Activated T-cell treated with anti-CD3 and anti-CD28 coated beads for 4 hours (primary cell): ENCODE measurements around the gene OR52I1.

ENCODE experiments used
- DNase-seq: peaks from one replicate; pipeline ENCODE4 v3.0.0-alpha.2; 2020

Gene OR52I1

DNA sequence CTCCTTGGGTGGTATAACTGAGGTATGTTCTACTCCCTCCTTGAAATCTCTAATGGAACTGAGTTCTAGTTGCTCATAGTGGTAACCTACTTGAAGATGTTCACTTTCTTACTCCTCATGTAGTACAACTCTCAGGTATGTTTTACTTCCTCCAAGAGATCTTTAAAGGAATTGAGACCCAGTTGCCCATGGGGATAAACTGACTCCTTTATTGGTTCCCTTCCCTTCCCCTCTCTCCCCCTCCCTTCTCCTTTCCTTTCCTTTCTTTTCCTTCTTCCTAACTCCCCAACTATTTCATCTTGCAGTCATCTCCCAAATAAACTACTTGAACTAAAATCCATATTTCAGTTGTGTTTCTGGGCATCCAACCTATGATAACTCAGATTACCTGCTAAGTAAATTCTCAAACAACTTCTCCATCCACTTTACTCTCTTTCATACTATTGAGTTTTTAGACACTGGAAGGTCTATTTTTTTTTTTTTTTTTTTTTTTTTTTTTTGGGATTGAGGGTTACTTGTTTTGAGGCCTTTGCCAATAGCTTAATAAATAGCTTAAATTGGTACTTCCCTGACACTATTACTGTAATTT lies 22.1 kb downstream of the OR52I1 start:
- no peak for DNase-seq

DNA sequence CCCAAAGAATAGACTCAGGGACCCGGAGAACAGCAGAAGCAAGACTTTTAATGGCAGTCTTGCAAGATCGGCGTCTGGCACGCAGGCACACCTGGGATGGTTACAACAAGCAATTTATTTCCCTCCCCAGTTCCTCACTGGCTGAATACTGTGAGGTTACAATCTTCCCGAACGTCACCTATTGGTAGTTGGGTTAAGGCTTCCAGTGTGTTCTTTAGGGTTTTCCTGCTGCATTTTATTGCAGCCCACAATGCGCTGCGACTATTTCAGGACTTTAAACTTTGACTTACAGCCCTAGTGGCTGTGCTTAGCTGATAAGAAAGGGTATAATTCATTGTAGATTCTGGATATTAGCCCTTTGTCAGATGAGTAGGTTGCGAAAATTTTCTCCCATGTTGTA lies 25.7 kb downstream of the OR52I1 start:
- DNase-seq: no peak

DNA sequence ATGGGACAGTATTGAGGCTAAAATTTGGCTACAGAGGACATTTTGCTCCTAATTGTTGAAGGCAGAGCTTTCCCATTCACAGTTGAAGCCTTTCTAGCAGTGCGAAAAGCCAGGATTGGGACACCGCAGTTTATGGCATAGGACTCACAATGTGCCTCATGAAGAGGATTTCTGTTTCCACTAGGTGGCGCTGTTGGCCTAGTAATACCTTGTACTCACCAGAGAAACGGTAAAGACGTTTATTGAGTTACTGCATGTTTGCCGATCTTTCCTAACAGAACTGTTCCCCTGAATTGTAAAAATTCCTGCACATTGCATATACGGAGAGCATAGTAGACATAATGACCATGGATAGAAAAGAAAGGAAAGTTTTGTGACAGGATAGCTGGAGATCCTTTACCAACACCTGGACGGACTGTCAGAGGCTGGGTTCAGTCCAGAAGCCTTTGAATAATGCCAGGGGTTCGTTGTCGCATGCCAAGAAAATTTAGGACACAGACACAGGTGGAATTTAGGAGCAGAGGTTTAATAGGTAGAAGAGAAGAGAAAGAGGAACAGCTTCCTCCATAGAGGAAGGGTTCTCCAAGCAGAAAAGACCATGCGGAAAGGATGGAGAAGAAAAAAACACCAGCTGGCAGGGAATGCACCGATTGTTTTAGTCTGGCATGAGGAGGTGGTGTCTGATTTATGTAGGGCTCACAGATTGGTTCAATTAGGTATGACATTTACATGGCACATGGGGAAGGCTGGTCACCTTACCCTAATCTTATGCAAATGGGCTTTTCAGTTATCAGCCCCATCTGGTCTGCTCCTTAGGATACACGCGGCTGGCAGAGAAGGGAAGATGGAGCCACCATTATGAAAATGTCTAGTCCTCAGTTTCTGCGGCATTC lies 32.6 kb downstream of the OR52I1 start:
- DNase-seq: no peak

DNA sequence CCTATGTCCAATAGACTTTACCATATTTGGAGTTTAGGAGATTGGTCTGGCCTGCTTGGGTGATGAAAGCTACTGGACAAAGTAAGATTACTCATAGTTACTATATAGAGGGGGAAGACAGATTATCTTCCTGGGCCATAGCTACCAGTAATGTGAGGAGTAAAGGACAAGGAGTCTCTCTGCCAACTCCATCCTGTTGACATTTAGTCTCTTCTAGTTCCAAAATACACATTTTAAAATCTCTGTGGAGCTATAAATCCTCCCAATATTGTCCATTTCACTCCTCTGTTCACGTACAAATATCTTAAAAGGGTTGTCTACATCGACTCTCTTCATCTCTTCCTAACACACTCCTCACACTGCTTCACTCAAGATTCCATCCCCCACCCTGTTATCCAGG lies 42.3 kb downstream of the OR52I1 start:
- DNase-seq: no peak

DNA sequence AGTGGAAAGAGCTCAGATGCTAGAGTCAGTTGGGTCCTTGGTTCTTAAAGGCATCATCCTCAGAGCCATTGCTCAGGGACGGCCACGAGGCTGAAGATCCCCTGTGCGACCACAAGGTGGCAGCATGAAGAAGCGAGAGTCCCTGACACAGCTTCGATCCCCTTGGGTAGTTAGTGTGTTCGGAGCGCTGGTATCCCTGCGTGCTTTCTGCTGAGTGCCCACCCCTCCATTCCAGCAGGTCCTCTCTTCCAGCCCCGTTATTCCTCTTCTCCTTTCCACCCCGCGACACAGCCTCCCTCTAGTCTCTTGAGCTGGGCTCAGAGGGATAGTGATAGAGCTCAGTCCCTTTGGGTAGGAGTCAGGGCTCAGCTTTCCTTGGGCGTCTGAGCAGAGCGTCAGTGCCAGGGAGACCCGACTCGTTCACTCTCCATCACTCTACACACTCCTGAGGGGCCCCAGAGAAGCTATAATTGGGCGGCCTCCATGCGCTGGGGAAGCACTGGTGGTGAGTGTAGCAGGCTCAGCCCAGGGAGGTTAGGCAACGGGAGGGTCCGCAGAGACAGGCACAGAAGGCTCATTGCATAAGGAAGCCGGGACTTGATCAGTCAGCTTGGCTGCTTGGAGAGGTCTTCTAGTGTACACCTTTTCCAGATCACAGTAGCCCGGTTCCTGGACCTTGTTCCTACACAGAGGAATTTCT lies 43.3 kb downstream of the OR52I1 start, which contains the start of gene OR51D1:
Gene OR51D1 (plus strand): TSS at position 516 of the 700 bp plus-strand sequence. CDS start 2,314 bp downstream, outside the sequence.
- DNase-seq: peak; percentile 58

DNA sequence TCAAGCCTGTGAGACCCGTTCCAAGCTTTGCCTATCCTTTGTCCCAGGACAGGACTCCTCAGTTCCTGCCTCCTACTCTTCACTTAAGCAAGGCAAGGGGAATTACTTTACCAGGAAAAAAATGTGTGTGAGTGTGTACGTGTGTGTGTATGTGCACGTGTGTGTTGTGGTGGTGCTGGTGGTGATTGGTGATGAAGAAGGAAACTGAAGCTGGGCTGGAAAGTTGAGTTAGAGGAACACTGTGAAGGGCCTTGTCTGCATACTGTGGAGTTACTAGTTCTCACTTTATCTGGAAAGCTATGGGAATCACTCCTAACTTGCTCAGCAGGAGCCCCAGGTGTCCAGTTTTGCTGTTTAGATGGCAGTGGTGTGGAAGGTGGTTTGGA lies 43.8 kb downstream of the OR52I1 start:
- no peak for DNase-seq

DNA sequence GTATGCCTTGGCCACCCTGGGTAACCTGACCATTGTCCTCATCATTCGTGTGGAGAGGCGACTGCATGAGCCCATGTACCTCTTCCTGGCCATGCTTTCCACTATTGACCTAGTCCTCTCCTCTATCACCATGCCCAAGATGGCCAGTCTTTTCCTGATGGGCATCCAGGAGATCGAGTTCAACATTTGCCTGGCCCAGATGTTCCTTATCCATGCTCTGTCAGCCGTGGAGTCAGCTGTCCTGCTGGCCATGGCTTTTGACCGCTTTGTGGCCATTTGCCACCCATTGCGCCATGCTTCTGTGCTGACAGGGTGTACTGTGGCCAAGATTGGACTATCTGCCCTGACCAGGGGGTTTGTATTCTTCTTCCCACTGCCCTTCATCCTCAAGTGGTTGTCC lies 46.1 kb downstream of the OR52I1 start:
- DNase-seq: no peak

DNA sequence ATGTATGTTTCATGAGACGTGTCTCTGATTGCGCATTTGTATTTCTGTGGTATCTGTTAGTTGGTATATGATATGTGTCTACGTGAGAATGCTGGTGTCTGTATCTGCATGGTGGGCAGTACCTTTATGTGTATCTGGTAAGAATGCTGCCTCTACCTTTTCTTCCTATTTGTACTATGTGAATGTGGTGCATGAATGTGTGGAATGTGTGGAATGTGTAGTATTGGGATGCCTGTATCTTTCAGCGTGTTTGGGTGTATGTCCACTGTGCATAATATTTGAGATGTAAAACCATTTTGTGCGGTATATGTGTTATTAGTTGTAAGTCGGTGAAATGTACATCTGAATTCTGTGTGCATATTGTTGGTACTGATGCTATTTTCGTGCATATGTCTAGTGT lies 47.7 kb downstream of the OR52I1 start:
- DNase-seq: no peak

DNA sequence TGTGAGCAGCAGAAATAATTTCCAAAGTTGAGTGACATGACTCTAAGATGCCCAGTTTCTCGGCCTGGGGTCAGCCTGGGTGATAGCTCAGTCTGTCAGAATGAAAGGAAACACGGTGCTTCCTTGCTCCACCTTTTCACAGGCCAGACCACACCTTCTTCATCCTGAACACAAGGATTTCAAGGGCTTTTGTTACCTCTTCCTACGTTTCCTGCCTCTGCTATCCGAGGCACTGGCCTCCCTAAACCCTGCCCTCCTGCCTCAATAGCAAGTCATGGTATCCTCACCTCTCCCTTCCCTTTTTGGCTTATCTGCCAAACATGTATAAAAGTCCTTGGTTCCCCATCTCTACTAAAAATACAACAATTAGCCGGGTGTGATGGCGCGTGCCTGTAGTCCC lies 48.2 kb downstream of the OR52I1 start:
- no peak for DNase-seq

DNA sequence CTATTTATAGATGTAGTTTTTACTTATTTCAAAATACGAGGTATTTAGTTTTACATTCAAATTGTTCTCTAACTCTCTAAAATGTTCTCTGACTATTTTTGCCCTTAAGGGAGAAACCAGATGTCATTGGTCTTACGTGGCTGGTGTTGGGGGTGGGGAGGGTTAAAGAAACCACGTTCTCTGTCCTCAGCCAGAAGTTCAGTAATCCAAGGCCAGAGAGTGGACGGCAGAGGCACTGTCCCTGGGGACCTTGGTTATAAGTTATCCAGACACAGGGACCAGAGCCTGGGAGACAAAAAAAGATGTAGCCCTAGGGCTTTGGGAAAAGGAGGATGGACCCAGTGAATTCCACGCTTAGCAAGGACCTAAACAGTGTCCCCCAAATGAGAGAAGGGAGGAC lies 49.2 kb downstream of the OR52I1 start:
- DNase-seq: no peak

DNA sequence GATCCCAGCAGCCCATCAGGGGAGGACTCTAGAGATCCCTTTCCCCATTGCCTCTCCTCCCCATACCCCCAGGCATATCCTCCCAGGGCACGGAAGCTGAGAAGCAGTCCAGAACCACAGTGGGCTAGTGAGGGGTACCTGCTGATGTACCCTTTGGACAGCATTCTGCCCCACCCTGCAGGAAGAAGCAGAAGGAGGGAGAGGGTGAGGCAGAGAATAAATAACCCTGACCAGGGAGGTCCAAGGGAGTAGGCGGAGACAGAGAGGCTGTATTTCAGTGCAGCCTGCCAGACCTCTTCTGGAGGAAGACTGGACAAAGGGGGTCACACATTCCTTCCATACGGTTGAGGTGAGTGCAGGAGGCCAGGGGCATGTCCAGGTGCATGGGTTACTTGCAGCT lies 49.8 kb downstream of the OR52I1 start, which contains the start of gene OR51E1:
Gene OR51E1 (plus strand): TSS at position 301 of the 400 bp plus-strand sequence. CDS start 8,545 bp downstream, outside the sequence.
- DNase-seq: no peak

DNA sequence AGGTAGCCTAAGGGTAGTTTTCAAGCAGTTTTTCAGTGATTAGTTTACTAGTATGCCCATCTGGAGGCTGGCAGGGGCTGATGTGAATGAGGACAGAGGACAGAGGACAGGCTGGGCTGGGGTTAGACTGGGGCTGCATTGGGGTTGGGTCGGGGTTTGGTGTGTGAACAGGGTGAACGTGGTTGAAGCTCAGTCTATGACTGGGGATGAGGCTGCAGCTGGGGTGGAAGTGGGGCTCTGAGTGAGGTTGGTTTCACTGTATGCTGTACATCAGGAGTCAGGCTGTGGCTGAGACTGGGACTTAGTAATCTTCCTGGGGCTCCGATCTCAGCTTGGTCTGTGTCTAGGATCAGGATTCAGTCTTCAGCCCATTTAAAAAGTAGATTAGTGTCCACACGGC lies 50.4 kb downstream of the OR52I1 start:
- DNase-seq: no peak
